ENCODE data around the gene WDR62.

WDR62 gene

DNA sequence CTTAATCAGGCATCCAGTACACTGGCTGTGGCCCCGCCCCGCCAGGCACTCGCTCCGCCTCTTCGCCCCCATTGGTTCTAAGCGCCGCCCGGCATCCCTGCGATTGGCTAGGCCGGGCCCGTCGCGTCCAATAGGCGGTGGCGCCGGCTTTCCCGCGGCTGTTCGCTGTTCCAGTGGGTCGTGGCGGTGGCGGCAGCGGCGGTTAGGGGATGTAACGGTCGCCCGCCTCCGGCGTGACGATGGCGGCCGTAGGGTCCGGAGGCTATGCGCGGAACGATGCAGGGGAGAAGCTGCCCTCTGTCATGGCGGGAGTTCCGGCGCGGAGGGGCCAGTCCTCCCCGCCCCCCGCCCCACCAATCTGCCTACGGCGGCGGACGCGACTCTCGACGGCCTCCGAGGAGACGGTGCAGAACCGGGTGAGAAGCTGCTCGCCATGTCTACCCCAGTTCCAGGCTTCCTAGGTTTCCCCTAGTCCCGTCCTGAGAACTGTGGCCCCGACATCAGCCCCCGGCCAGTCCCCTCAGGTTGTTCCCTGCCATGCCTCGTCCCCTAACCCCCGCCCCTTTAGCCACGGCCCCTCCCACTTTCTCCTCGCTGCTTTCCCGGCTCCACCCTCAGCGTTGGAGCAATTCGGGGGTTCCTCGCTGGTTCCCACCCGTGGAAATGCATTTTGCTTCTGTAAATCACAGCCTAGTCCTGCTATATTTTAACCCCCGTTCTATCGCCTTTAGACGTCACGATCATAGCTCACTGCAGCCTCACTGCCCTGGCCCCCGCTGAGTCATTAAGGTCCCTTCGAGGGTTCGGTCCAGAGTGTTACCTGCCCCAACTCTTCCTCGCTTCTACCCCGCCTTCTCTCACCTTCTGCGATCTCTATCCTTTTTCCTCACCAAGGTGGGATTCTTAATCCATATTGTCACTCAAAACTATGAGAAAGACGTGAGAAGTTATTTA is at the start of gene WDR62:
Gene WDR62, plus strand, starts transcription at position 165 of the 954 bp plus-strand sequence. Its CDS starts 75 bp downstream, at position 240.
- DNase-seq = peak; percentile 28 to 96

DNA sequence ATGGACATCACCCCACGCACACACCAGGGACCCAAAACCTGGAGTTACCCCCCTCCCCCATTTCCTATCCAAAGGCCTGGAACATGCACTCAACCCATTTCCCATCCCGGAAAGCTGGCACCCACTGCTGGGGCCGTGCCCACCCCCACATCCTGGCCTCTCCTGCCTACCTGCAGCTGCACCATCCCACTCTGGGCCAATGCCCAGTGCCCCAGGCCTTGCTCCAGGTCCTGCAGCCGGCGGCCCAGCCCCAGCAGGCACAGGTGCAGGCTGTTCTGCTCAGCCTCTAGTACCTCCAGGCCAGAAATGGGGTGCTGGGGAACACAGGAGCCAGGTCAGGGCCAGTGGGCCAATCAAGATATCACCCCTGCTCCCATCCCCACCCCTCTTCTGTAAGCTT is 47.7 kb upstream of the WDR62 start:
- DNase-seq = no peak

DNA sequence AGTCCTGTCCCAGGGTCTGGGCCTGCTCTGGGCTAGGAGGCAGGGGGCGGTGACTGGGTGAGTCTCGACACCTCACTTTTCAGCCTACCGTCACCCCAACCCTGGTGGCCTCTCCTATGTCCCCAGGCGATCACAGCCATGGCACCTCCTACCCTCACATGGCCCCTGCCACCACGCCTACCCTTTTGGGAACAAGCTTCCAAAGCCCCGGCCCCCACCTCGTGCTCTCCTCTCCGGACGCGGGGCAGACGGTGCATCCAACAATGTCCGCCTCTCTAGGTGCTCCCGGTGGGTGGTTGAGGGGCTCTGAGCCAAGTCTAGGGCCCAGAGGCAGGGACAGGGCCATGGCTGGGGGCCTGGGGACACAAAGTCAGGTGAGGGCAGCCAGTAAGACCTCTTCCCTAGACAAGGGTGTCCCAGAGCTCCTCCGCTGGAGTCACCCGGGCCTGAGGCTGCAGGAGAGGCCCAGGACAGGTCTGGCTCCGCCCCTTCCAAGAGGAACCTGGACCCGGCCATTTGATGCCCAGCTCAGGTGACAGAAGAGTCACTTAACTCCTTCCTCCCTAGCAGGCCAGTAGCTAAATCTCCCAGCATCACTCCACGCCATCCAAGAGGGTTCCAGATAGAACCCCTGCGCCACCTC is 46.2 kb upstream of the WDR62 start, which contains the start of gene SYNE4:
Gene SYNE4, minus strand, starts transcription at position 478 of the 643 bp plus-strand sequence. Its CDS starts 132 bp downstream, at position 346.
- no peak for DNase-seq

DNA sequence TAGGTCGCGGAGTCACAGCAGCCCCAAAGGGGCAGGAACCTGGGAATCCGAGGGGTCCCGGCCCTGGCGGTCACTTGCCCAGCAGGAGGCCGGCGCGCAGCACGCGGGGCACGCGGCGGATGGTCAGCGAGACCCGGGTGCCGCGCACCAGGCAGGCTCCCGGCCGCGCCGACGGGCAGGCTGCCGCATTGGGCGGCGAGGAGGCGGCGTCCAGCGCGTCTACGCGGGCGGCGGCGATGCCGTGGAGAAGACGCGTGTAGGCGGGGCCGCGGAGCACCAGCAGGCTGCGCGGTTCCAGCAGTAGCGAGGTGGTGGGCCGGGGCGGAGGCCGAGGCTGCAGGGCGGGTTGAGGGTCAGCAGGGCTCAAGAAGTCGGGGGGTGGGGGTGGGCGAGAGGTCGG is 45.5 kb upstream of the WDR62 start:
- DNase-seq = no peak

DNA sequence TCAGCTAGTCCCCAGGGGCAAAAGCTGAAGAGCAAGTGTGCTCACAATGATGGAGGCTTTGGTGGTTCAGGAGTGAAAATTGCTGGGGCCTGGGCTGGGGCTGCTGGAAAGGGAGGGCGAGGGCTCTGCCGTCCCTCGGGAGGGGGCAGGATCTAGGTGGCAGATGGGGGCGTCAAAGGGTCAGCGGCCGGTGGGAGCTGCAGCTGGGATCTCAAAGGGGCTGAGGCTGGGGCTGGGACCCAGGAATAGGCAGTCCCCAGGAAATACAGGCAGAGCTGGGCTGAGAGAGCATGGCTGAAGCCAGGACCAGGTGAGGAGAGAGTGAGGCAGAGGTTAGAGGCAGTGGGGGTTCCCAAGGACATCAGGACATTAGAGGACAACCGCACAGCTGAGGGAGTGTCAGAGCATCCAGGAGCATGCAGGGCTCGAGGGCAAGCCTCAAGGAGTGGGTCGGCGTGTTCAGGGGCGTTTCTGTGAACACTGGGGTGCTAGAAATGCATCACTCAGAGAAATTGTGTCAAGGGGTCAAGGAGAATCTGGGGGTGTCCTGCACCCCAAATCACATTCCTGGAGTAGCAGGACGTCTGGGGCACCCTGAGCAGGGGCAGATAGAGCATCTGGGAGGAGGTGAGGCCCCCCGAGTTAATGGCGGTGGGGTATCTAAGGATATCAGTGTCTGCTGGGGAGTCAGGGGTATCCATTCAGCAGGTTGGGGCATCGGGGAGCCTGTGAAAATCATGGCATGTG is 44.9 kb upstream of the WDR62 start:
- DNase-seq = no peak

DNA sequence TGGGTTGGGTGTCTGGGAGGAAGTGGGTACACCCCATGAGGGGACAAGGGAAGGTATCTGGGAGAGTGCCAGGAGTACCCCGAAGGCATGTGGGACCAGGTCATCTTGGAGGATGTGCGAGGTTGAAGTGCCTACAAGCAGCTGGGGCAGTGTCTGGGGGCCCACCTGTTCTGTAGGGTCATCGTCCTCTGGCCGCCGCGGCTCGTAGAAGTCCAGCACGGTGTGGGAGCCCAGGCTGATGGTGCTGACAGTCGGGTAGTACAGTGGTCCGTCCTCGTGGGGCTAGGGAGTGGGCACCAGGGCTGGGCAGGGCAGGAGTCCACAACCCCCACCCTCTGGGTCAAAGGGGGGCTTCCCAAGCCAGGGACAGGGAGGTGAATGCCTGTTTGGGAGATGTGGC is 44.3 kb upstream of the WDR62 start:
- DNase-seq = no peak

GRCh38 chr19:36013280-36014011 is 41.3 kb upstream of the WDR62 start:
- DNase-seq = no peak

DNA sequence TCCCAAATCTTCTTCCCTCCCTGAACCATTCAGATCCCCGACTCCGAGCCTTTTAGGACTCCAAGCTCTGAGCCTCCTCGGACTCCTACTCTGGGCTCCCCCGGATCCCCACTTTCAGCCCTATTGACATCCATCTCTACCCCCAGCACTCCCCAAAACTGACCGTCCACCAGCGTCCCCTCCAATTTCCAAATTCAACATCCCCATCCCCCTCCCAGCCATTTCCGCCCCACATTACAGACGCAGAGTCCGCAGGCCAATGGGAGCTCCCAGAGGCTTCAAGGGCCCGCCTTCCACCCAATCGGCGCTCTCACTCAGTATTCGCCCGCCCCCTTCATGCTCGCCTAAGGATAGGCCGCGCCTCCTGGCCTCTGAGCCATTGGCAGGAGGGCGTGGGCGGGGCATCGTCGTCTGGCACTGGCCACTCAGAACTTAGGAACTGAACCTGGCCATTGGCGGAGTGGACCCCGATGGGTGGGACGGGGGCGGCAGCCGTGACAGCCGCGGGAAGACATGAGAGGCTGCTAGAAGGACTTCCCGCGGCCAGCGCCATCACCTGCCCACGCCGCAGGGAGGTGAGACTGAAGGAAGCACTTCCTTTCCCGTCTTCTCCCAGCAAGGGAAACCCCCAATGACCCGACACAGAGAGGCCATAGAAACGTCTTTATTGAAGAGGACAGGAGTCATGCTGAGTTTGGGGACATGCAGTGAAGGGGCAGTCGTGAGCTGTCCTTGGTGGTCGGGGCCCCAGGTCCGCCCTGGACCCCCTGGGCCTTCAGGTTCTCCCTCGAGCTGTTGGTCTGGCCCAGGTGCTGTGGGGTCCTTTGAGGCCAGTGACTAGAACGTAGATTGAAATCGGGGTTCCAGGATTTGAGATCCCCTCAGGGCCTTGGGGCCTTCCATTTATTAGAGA is 40.4 kb upstream of the WDR62 start, which contains the start of gene ALKBH6:
Gene ALKBH6, minus strand, starts transcription at position 202 of the 913 bp plus-strand sequence. CDS start 816 bp downstream, outside the sequence.
- DNase-seq = peak; percentile 82 to 99

DNA sequence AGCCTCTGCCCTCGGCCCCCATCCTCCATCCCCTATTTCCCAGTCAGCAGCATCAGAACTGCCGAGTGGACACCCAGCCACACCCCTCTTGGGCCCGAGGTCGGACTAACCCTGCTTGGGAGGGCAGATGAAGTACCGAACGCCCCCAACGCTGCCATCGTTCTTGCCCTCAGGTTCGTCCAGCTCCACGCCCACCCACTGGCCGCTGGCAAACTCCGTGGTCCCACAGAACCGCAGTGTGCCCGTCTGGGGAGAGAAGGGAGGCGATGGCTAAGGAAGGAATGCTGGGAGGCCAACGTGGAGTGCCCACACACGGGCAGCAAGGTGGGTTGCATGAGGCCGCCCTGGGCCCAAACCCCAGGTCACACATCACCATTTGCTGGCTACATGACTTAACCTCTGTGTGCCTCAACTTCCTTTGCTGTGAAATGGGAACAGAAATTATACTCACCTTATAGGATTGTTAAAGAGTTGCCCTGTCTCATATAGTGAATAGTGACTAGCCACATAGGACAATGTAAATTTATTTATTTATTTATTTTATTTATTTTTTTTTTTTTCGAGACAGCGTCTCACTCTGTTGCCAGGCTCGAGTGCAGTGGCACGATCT is 35.5 kb upstream of the WDR62 start:
- DNase-seq = no peak

DNA sequence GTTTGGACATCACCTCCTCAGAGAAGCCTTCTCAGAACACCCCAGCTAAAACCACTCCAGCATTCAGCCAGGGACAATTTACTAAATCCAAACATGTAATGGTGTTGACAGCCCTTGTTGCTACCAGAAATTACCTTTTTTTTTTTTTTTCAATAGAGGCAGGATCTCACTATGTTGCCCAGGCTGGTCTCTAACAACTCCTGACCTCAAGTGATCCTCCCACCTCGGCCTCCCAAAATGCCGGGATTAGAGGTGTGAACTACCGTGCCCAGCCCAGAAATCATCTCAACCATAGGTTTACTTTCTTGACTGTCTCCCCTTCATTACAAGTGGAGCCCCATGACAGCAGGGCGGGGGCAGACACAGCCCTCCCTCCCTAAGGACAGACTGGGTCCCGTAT is 31.3 kb upstream of the WDR62 start:
- no peak for DNase-seq

GRCh38 chr19:36025541-36025940 is 29.2 kb upstream of the WDR62 start:
- no peak for DNase-seq

- DNase-seq = no peak
Observed at GRCh38 chr19:36026091-36026876, 28.4 kb upstream of the WDR62 start.

- DNase-seq = no peak
Observed at GRCh38 chr19:36027696-36028095, 27.0 kb upstream of the WDR62 start.

DNA sequence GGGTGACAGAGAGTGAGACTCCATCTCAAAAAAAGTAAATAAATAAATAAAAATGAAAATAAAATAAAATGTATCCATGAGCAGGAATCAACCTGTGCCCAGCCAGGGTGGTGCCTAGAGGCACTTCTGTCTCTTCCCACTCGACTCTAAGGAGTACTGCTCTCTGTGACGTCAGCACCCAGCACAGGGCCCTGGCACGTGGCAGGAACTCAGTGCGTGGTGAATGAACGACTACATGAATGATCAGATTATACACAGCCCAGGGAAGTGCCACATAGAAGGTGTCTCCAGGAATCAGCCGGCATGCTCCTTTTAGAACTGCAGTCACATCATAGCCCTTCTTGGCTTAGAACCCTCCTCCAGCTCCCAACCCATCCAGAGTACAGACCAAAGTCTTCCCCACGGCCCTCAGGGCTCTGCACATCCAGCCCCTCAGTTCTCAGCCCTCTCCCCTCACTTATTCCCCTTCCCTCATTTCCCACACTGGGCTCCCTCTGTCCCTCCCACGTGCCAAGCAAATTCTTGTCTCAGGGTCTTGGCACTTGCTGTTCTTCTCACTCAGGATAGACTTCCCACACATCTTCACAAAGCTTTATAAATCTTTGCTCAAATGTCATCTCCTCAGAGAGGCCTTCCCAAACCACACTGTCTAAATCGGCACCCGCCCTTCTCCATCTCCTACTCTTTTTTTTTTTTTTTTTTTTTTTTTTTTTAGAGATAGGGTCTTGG is 26.2 kb upstream of the WDR62 start:
- DNase-seq = no peak

- no peak for DNase-seq
Observed at GRCh38 chr19:36030264-36031148, 24.2 kb upstream of the WDR62 start.

DNA sequence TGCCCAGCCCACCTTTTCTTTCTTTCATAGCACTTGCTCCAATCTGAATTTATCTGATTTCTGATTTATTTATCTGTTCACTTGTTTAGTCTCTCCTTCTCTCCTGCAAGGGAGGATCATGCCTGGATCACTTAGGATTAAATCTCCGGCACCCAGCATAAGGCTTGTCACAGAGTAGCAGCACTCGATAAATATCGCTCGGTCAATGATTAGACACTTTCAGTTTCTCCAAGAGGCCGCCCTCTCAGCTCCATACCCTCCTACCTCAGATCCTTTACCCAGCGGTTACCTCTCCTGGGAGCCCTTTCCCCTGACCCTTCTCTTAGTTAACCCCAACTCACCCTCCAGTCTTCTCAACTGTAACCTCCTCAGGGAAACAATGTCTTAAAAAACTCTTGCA is 23.4 kb upstream of the WDR62 start:
- no peak for DNase-seq

DNA sequence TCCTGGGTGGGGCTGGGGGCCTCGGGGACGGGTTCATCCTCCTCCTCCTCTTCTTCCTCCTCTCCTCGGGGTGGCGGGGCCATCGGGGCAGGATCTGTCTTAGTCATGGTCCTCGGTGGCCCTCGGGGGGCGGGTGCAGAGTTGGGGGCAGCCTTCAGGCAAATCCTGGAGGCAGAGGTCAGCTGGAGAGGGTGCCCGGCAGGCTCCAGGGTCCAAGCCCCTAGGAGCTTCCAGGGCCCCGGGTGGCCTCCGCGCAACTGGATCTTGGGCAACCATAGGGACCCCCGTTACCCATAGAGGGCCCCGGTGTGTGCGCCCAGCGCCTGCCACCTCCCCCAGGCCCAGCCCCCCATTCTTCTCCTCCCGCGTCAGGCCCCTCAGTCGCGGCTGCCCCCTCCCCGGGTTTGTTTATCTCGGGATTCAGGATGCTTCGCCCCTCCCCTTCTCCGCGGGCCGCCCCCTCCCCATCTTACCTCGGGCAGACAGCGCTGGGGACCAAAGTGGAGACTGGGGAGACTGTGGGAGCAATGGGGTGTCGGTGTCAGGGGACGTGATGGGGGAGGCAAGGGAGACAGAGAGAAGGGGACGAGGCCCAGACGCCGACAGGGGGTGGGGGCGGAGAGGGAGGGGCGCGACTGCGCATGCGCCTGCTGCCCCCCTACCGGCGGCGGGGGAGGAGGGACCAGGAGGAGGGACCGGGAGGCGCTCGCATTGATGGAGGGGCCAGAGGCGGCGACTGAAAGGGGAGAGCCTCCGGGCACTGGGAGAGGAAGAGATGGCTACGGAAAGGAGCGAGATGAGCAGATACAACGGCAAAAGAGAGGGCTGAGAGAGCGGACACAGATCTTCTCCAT is 22.2 kb upstream of the WDR62 start, which contains the start of gene CLIP3:
Gene CLIP3, minus strand, starts transcription at position 623 of the 854 bp plus-strand sequence. Its CDS starts 516 bp downstream, at position 107.
- peak in 1 of 2 donors; percentile 57 for DNase-seq
